B cell (primary cell): Measurements from ENCODE around the gene ADAM12. TPM values are rescaled to one million over a fixed set of nuclear protein-coding genes. Genes with fewer than 3 reads are reported as not detected.

Source experiments
- ATAC-seq: fragments of 200-7000 bp; cut with Tn5 transposase; one replicate; pipeline ENCODE4 v1.10.0; 2021; ENCODE audit warnings: low read depth, mild to moderate bottlenecking, moderate number of reproducible peaks, moderate library complexity
- CTCF ChIA-PET: fragments of 350-600 bp; sonication (Branson Sonifier 250); formaldehyde crosslinking; loops from one replicate; lab custom pipeline; 2021; ENCODE audit warnings: antibody characterized with exemption, inconsistent platforms; lab: Charles Lee
- POLR2A ChIA-PET: fragments of 350-600 bp; sonication (Branson Sonifier 250); formaldehyde crosslinking; loops from one replicate; lab custom pipeline; 2021; ENCODE audit warnings: antibody characterized with exemption; lab: Charles Lee
- DNase-seq: peaks from one replicate; pipeline ENCODE4 v3.0.0; 2013
- H2AFZ ChIP-seq: 2 replicates; pipeline ENCODE4 v1.6.1; 2012; ENCODE audit warnings: mild to moderate bottlenecking, low read depth, low read length; ENCODE audit not compliant: insufficient read depth, poor library complexity, severe bottlenecking
- H3K27ac ChIP-seq, 2 donors: 1 replicate in 1 of 2; 2 replicates in 1 of 2; pipeline ENCODE4 v1.5.1; 2012 to 2013; ENCODE audit warnings: low read length in 2 of 2, mild to moderate bottlenecking in 2 of 2, moderate library complexity in 1 of 2
- H3K27me3 ChIP-seq, 4 experiments: fragments of 200-600 bp in 1 of 4; sonication (generic) in 1 of 4; replicated peaks in 1 of 4; 1 replicate in 2 of 4; 2 replicates in 2 of 4; pipeline versions ENCODE4 v1.6.1 to v1.7.0; 2013 to 2016; ENCODE audit warnings: low read length in 3 of 4, mild to moderate bottlenecking in 2 of 4, mixed read lengths in 1 of 4, moderate library complexity in 1 of 4; ENCODE audit not compliant: insufficient read depth in 4 of 4, control insufficient read depth in 3 of 4; ENCODE audit errors: control extremely low read depth in 1 of 4
- H3K36me3 ChIP-seq, 2 experiments: replicated peaks in 1 of 2; 1 replicate in 1 of 2; 2 replicates in 1 of 2; pipeline versions ENCODE4 v1.6.1 to v1.7.1; 2013; ENCODE audit warnings: low read length in 1 of 2; ENCODE audit not compliant: insufficient read depth in 2 of 2, control insufficient read depth in 1 of 2; ENCODE audit errors: control extremely low read depth in 1 of 2, extremely low read depth in 1 of 2
- H3K4me1 ChIP-seq, 2 donors: fragments of 200-600 bp in 1 of 2; sonication (generic) in 1 of 2; 1 replicate in 1 of 2; 2 replicates in 1 of 2; pipeline versions ENCODE4 v1.5.1 to v1.6.1; 2013 to 2017; ENCODE audit warnings: low read length in 2 of 2; ENCODE audit not compliant: control insufficient read depth in 2 of 2, insufficient read depth in 2 of 2
- H3K4me2 ChIP-seq: replicated peaks from 2 replicates; pipeline ENCODE3; 2012; ENCODE audit warnings: mild to moderate bottlenecking, low read depth, low read length; ENCODE audit not compliant: poor library complexity, severe bottlenecking
- H3K4me3 ChIP-seq, 5 experiments: fragments of 200-600 bp in 1 of 5; sonication (generic) in 1 of 5; 1 replicate in 3 of 5; 2 replicates in 2 of 5; pipeline versions ENCODE4 v1.5.1 to v1.7.0; 2011 to 2016; ENCODE audit warnings: low read length in 4 of 5, mild to moderate bottlenecking in 4 of 5, low read depth in 2 of 5, control low read depth in 1 of 5, moderate library complexity in 1 of 5; ENCODE audit not compliant: insufficient read depth in 1 of 5; ENCODE audit errors: control extremely low read depth in 1 of 5, extremely low read depth in 1 of 5
- H3K79me2 ChIP-seq: fragments of 200-600 bp; sonication (generic); one replicate; pipeline ENCODE4 v1.6.0; 2016; ENCODE audit warnings: low read length; ENCODE audit not compliant: control insufficient read depth, insufficient read depth
- H3K9ac ChIP-seq: fragments of 200-600 bp; sonication (generic); 2 replicates; pipeline ENCODE4 v1.6.1; 2017; ENCODE audit warnings: mild to moderate bottlenecking, low read length, moderate library complexity
- H3K9me3 ChIP-seq, 3 donors: one replicate each; pipeline versions ENCODE4 v1.6.1 to v1.7.1; 2013; ENCODE audit warnings: low read length in 2 of 3; ENCODE audit not compliant: control insufficient read depth in 2 of 3, insufficient read depth in 1 of 3; ENCODE audit errors: control extremely low read depth in 1 of 3
- H4K20me1 ChIP-seq: 2 replicates; pipeline ENCODE4 v1.6.0; 2012; ENCODE audit warnings: mild to moderate bottlenecking, low read length; ENCODE audit not compliant: insufficient read depth, control insufficient read depth, poor library complexity, severe bottlenecking
- H3K27ac Mint-ChIP-seq: one replicate; pipeline ENCODE4 v1.8.0; 2021; ENCODE audit warnings: mixed read lengths
- H3K27me3 Mint-ChIP-seq: one replicate; pipeline ENCODE4 v1.8.0; 2021; ENCODE audit warnings: mixed read lengths
- H3K4me1 Mint-ChIP-seq: one replicate; pipeline ENCODE4 v1.8.0; 2021; ENCODE audit warnings: mixed read lengths
- H3K4me3 Mint-ChIP-seq: one replicate; pipeline ENCODE4 v1.8.0; 2021; ENCODE audit warnings: mixed read lengths
- H3K9me3 Mint-ChIP-seq: one replicate; pipeline ENCODE4 v1.8.0; 2022; ENCODE audit warnings: mixed read lengths; ENCODE audit not compliant: insufficient read depth
- CTCF ChIP-seq: fragments of 200-600 bp; IDR thresholded peaks from one replicate; pipeline ENCODE4 v1.8.0; 2022; ENCODE audit warnings: antibody characterized with exemption, mild to moderate bottlenecking
- EZH2 ChIP-seq: IDR thresholded peaks from 2 replicates; pipeline ENCODE4 v1.6.1; 2012; ENCODE audit warnings: borderline replicate concordance, low read depth, mild to moderate bottlenecking, moderate library complexity, low read length; ENCODE audit not compliant: insufficient read depth, poor library complexity, severe bottlenecking
- WGBS: methylation state at CpG from one replicate; pipeline ENCODE4 v1.1.5; 2013; ENCODE audit warnings: missing lambda C conversion rate; ENCODE audit not compliant: insufficient coverage; 5-methylcytosine and 5-hydroxymethylcytosine counted together
- intact Hi-C: fragments of 100-400 bp; cut with micrococcal nuclease; formaldehyde crosslinking; loops from one replicate; pipeline ENCODE4 v1.10.0; 2022
- polyA plus RNA-seq: library from polyadenylated mRNA; depleted of rRNA; stranded (reverse); fragments of >200 nt; gene quantifications from 2 replicates; pipeline ENCODE4 v1.2.3, GENCODE V29; 2012
- total RNA-seq, 2 donors: library from RNA; stranded (reverse); fragments of 120-200 nt in 1 of 2; gene quantifications; 1 replicate in 1 of 2; 2 replicates in 1 of 2; pipeline versions ENCODE4 v1.2.3 to v1.2.4, GENCODE V29; 2013 to 2022

ADAM12 gene
- total and polyA plus RNA-seq, 2 donors (not counting 1 experiment from before 2014, with no cell fraction given) = 0.01 to 0.22 TPM

- H3K4me1 ChIP-seq = no peaks in the 10 kb centered on the region
- 91% methylated on average over 12 of the region's 12 CpGs for WGBS
- DNase-seq (no peak), ATAC-seq (no peak)
- no peak overlapping the region for H3K4me2 ChIP-seq
- no peaks in the 10 kb centered on the region for H4K20me1 ChIP-seq
- H3K4me3 Mint-ChIP-seq = no peak overlapping the region
- H3K9ac ChIP-seq = no peak overlapping the region
- H3K9me3 ChIP-seq = peaks cover 0 to 14% (median 7%) of the 10 kb centered on the region in 3 donors
- no peaks in the 10 kb centered on the region for H3K36me3 ChIP-seq
- ChIA-PET POLR2A (no interaction called here), CTCF (no interaction called here)
- no peak overlapping the region for H3K4me3 ChIP-seq
- H3K27me3 ChIP-seq = no peaks in the 10 kb centered on the region
- H3K27ac ChIP-seq = no peak overlapping the region
- H3K9me3 Mint-ChIP-seq = no peaks in the 10 kb centered on the region
- H3K27me3 Mint-ChIP-seq = peaks cover 30% of the 10 kb centered on the region
- H3K79me2 ChIP-seq = no peaks in the 10 kb centered on the region
- H3K27ac Mint-ChIP-seq = no peak overlapping the region
- TF ChIP-seq CTCF (no peak), EZH2 (no peak)
- H3K4me1 Mint-ChIP-seq = no peaks in the 10 kb centered on the region
- intact Hi-C loops = no loop called here
- H2AFZ ChIP-seq = no peak overlapping the region
Observed at GRCh38 chr10:126235979-126236851, 152.1 kb downstream of the ADAM12 start.
